ENCODE data around the gene VPS13D. TPM values are rescaled to one million over a fixed set of nuclear protein-coding genes. Genes with fewer than 3 reads are reported as not detected.

The VPS13D gene
- total and polyA plus RNA-seq, 10 of the 15 experiments (the other 5 are each of a cell fraction or from before 2014, with no cell fraction given), result 1.4 to 16.9 (median 8.5) TPM

GRCh38 chr1:12412439-12412838, 182.6 kb downstream of the VPS13D start:
- TF ChIP-seq ZBED1 (IDR thresholded peaks at IDR 0.05; ENCODE audit: borderline replicate concordance) (no peak), E2F4 (IDR thresholded peaks at IDR 0.05; ENCODE audit: low read depth, low read length) (no peak), TCF12 (IDR thresholded peaks at IDR 0.05; ENCODE audit: low read depth, low read length) (no peak), RFX5 (IDR thresholded peaks at IDR 0.05; ENCODE audit: low read depth, low read length) (no peak), NRF1 (conservative IDR thresholded peaks at IDR 0.05; ENCODE audit: low read depth, low read length) (no peak), PML (IDR thresholded peaks at IDR 0.05; ENCODE audit: low read length) (no peak), HCFC1 (IDR thresholded peaks at IDR 0.05; ENCODE audit: low read length) (no peak), BRCA1 (IDR thresholded peaks at IDR 0.05; ENCODE audit: low read depth, low read length) (no peak), MXI1 (IDR thresholded peaks at IDR 0.05; ENCODE audit: low read depth, low read length) (no peak), CHD4 (IDR thresholded peaks at IDR 0.05) (no peak), YBX1 (IDR thresholded peaks at IDR 0.05) (no peak), TAF1 (IDR thresholded peaks at IDR 0.05; ENCODE audit: borderline replicate concordance, low read depth, low read length) (no peak), NR2F1 (conservative IDR thresholded peaks at IDR 0.05) (no peak), ZBTB11 (CRISPR knock-in tag; IDR thresholded peaks at IDR 0.05) (no peak), FOS (IDR thresholded peaks at IDR 0.05; ENCODE audit: borderline replicate concordance, extremely low read depth, insufficient read length) (no peak), NBN (IDR thresholded peaks at IDR 0.05) (no peak), RAD21 (IDR thresholded peaks at IDR 0.05; ENCODE audit: insufficient read depth, low read depth, low read length) (no peak), SRF (IDR thresholded peaks at IDR 0.05; ENCODE audit: low read depth in 2 of 2, low read length in 2 of 2) (no peak), PAX5 (IDR thresholded peaks at IDR 0.05; ENCODE audit: borderline replicate concordance, low read depth, low read length) (no peak)
- Histone ChIP-seq H2AFZ (ENCODE audit: control insufficient read depth, low read depth, low read length) (no peak overlapping the region), H3K4me3 (no peak overlapping the region), H3K36me3 (ENCODE audit: control insufficient read depth in 2 of 2, insufficient read depth in 2 of 2, low read length in 1 of 2) (no peaks in the 10 kb centered on the region; a peak in 1 of 4 replicates), H3K9ac (ENCODE audit: control insufficient read depth, insufficient read depth, low read length) (no peak overlapping the region), H3K9me3 (replicated peaks; ENCODE audit: control insufficient read depth, insufficient read depth, low read length) (peaks cover 4% of the 10 kb centered on the region; the same call in 1 of the 3 replicates), H3K27me3 (replicated peaks in 1 of 2; ENCODE audit: control insufficient read depth in 2 of 2, insufficient read depth in 2 of 2, low read length in 1 of 2) (no peaks in the 10 kb centered on the region), H4K20me1 (ENCODE audit: control insufficient read depth, insufficient read depth) (no peaks in the 10 kb centered on the region), H3K79me2 (ENCODE audit: control insufficient read depth, insufficient read depth, low read length) (no peaks in the 10 kb centered on the region), H3K27ac (ENCODE audit: control insufficient read depth, insufficient read depth) (no peak overlapping the region), H3K4me2 (ENCODE audit: control insufficient read depth, insufficient read depth) (no peak overlapping the region), H3K4me1 (ENCODE audit: control insufficient read depth, insufficient read depth, low read length) (no peaks in the 10 kb centered on the region)
- ATAC-seq (no peak), FAIRE-seq (no peak), DNase-seq (ENCODE audit: low read depth, low spot score) (no peak)
- ChIA-PET SMC1A (ENCODE audit: uncharacterized antibody, unreplicated experiment) (no interaction called here), CTCF (no interaction called here), RAD21 (ENCODE audit: unreplicated experiment) (no interaction called here), POLR2A (no interaction called here)
- intact Hi-C loops (cut with micrococcal nuclease; ENCODE audit: unreplicated experiment) (no loop called here), in situ Hi-C loops (cut with MboI) (no loop called here)
- BruUV-seq (replicated peaks), result no TSS peak
- 95% methylated on average over 5 of the region's 5 CpGs for WGBS (ENCODE audit: insufficient coverage, insufficient replicate concordance, low lambda C conversion rate, missing lambda C conversion rate)
